SK-N-SH treated with all-trans-retinoic acid at 6 μM for 48 hours (cell line): ENCODE measurements around the gene CAPN8.

ENCODE experiments used
- ATAC-seq: fragments of 200-7000 bp; cut with Tn5 transposase; 3 replicates; pipeline ENCODE4 v1.9.1; 2020; ENCODE audit warnings: mild to moderate bottlenecking, moderate library complexity
- ARNTL ChIP-seq: fragments of 450-650 bp; formaldehyde crosslinking; IDR thresholded peaks from 2 replicates; pipeline ENCODE4 v1.5.0; 2020; ENCODE audit warnings: low read depth, mild to moderate bottlenecking, moderate library complexity, borderline replicate concordance
- BACH2 ChIP-seq: fragments of 250-450 bp; sonication (Bioruptor Pico); IDR thresholded peaks from 2 replicates; pipeline ENCODE4 v1.9.0; 2021; ENCODE audit warnings: mild to moderate bottlenecking, borderline replicate concordance
- CSDC2 ChIP-seq: fragments of 250-450 bp; sonication (Bioruptor Pico); IDR thresholded peaks from 2 replicates; pipeline ENCODE4 v1.5.0; 2020; ENCODE audit warnings: mild to moderate bottlenecking, moderate library complexity
- CSRNP3 ChIP-seq: fragments of 250-450 bp; sonication (Bioruptor Pico); IDR thresholded peaks from 2 replicates; pipeline ENCODE4 v1.5.1; 2021; ENCODE audit warnings: mild to moderate bottlenecking, moderate library complexity
- ESRRG ChIP-seq: fragments of 250-450 bp; sonication (Bioruptor Pico); IDR thresholded peaks from 2 replicates; pipeline ENCODE4 v1.6.1; 2021; ENCODE audit warnings: mild to moderate bottlenecking
- GLIS3 ChIP-seq: fragments of 250-450 bp; sonication (Bioruptor Pico); IDR thresholded peaks from 2 replicates; pipeline ENCODE4 v1.5.0; 2020; ENCODE audit warnings: mild to moderate bottlenecking, moderate library complexity
- ISL1 ChIP-seq: fragments of 250-450 bp; sonication (Bioruptor Pico); IDR thresholded peaks from 2 replicates; pipeline ENCODE4 v2.1.2; 2022; ENCODE audit warnings: mild to moderate bottlenecking, moderate library complexity
- OSR1 ChIP-seq: fragments of 250-450 bp; sonication (Bioruptor Pico); IDR thresholded peaks from 2 replicates; pipeline ENCODE4 v1.8.0; 2022; ENCODE audit warnings: moderate library complexity, mild to moderate bottlenecking, inconsistent platforms
- PPARA ChIP-seq: fragments of 250-450 bp; sonication (Bioruptor Pico); IDR thresholded peaks from 2 replicates; pipeline ENCODE4 v1.5.0; 2020; ENCODE audit warnings: mild to moderate bottlenecking, borderline replicate concordance
- RARB ChIP-seq: fragments of 250-450 bp; sonication (Bioruptor Pico); IDR thresholded peaks from 2 replicates; pipeline ENCODE4 v1.8.0; 2021; ENCODE audit warnings: mild to moderate bottlenecking, moderate library complexity
- SNAI2 ChIP-seq: fragments of 250-450 bp; sonication (Bioruptor Pico); IDR thresholded peaks from 2 replicates; pipeline ENCODE4 v1.5.0; 2020; ENCODE audit warnings: mild to moderate bottlenecking, moderate library complexity
- TCF4 ChIP-seq: fragments of 250-450 bp; sonication (Bioruptor Pico); IDR thresholded peaks from 2 replicates; pipeline ENCODE4 v1.8.0; 2021; ENCODE audit warnings: mild to moderate bottlenecking, moderate library complexity, borderline replicate concordance
- TOX ChIP-seq: fragments of 250-450 bp; sonication (Bioruptor Pico); IDR thresholded peaks from 2 replicates; pipeline ENCODE4 v1.8.0; 2021; ENCODE audit warnings: mild to moderate bottlenecking, moderate library complexity, borderline replicate concordance
- ZC3H10 ChIP-seq: fragments of 250-450 bp; sonication (Bioruptor Pico); IDR thresholded peaks from 2 replicates; pipeline ENCODE4 v1.5.1; 2021; ENCODE audit warnings: mild to moderate bottlenecking, moderate library complexity
- ZFP3 ChIP-seq: fragments of 250-450 bp; sonication (Bioruptor Pico); IDR thresholded peaks from 2 replicates; pipeline ENCODE4 v1.5.0; 2020; ENCODE audit warnings: mild to moderate bottlenecking, moderate library complexity
- ZFP30 ChIP-seq: fragments of 450-650 bp; formaldehyde crosslinking; IDR thresholded peaks from 2 replicates; pipeline ENCODE4 v1.5.0; 2022; ENCODE audit warnings: mild to moderate bottlenecking, moderate library complexity
- ZNF565 ChIP-seq: fragments of 450-650 bp; formaldehyde crosslinking; conservative IDR thresholded peaks from 2 replicates; pipeline ENCODE4 v1.5.0; 2020; ENCODE audit warnings: low read depth, mild to moderate bottlenecking, moderate library complexity
- ZNF70 ChIP-seq: fragments of 450-650 bp; formaldehyde crosslinking; IDR thresholded peaks from 2 replicates; pipeline ENCODE4 v1.5.0; 2020; ENCODE audit warnings: mild to moderate bottlenecking, moderate library complexity
- ZNF8 ChIP-seq: fragments of 450-650 bp; formaldehyde crosslinking; IDR thresholded peaks from 2 replicates; pipeline ENCODE4 v1.5.0; 2020; ENCODE audit warnings: mild to moderate bottlenecking, moderate library complexity
- TF ChIP-seq, protein P1 (sequence below): fragments of 250-450 bp; sonication (Bioruptor Pico); IDR thresholded peaks from 2 replicates; pipeline ENCODE4 v1.8.0; 2021; ENCODE audit warnings: low read depth, mild to moderate bottlenecking, moderate library complexity, borderline replicate concordance
- TF ChIP-seq, protein P2 (sequence below): fragments of 250-450 bp; sonication (Bioruptor Pico); IDR thresholded peaks from 2 replicates; pipeline ENCODE4 v1.8.0; 2020; ENCODE audit warnings: mild to moderate bottlenecking, moderate library complexity, borderline replicate concordance
- TF ChIP-seq, protein P3 (sequence below): fragments of 250-450 bp; sonication (Bioruptor Pico); IDR thresholded peaks from 2 replicates; pipeline ENCODE4 v1.5.1; 2020; ENCODE audit warnings: low read depth, mild to moderate bottlenecking, moderate library complexity

The CAPN8 gene

GRCh38 chr1:223667484-223668182, 2.1 kb upstream of the CAPN8 start:
- ATAC-seq, result no peak
- TF ChIP-seq BACH2 (CRISPR knock-in tag) (no peak), ARNTL (CRISPR knock-in tag) (no peak), CSDC2 (no peak), ZNF565 (CRISPR knock-in tag) (no peak), CSRNP3 (no peak), SNAI2 (CRISPR knock-in tag) (no peak), ZNF8 (CRISPR knock-in tag) (no peak)

GRCh38 chr1:223664106-223664505, 1.4 kb downstream of the CAPN8 start:
- no peak for ATAC-seq
- no peak for TF ChIP-seq TOX (CRISPR knock-in tag)
- TF ChIP-seq GLIS3 (CRISPR knock-in tag), result no peak
- no peak for TF ChIP-seq ZNF8 (CRISPR knock-in tag)
- TF ChIP-seq OSR1 (CRISPR knock-in tag), result no peak
- TF ChIP-seq ISL1 (CRISPR knock-in tag), result no peak
- TF ChIP-seq ZNF70 (CRISPR knock-in tag), result no peak
- TF ChIP-seq, all 23 proteins: peak for 0

DNA sequence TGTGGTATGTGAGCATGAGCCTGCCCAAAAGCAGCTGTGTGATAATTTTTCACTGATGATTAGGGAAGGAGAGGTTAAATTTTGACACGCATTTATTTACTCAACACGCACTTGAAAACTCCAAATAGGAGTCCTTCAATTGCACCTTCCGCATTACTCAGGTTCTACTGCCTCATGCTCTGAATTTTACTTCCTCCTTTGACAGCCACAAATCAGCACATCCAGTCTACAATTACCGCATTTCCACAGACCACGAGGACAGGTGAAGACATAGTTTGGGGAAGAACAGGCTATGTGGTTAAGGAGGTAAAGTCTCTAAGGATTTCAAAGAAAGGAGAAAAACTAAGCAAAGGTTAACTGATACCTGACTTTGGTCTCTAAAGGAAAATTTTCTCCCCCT, 2.6 kb downstream of the CAPN8 start:
- TF ChIP-seq ESRRG (CRISPR knock-in tag), result no peak
- TF ChIP-seq BACH2 (CRISPR knock-in tag), result no peak
- TF ChIP-seq RARB (CRISPR knock-in tag), result no peak
- TF ChIP-seq CSDC2, result no peak
- TF ChIP-seq, protein P1, sequence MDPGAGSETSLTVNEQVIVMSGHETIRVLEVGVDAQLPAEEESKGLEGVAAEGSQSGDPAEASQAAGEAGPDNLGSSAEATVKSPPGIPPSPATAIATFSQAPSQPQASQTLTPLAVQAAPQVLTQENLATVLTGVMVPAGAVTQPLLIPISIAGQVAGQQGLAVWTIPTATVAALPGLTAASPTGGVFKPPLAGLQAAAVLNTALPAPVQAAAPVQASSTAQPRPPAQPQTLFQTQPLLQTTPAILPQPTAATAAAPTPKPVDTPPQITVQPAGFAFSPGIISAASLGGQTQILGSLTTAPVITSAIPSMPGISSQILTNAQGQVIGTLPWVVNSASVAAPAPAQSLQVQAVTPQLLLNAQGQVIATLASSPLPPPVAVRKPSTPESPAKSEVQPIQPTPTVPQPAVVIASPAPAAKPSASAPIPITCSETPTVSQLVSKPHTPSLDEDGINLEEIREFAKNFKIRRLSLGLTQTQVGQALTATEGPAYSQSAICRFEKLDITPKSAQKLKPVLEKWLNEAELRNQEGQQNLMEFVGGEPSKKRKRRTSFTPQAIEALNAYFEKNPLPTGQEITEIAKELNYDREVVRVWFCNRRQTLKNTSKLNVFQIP, result no peak
- TF ChIP-seq, protein P2, sequence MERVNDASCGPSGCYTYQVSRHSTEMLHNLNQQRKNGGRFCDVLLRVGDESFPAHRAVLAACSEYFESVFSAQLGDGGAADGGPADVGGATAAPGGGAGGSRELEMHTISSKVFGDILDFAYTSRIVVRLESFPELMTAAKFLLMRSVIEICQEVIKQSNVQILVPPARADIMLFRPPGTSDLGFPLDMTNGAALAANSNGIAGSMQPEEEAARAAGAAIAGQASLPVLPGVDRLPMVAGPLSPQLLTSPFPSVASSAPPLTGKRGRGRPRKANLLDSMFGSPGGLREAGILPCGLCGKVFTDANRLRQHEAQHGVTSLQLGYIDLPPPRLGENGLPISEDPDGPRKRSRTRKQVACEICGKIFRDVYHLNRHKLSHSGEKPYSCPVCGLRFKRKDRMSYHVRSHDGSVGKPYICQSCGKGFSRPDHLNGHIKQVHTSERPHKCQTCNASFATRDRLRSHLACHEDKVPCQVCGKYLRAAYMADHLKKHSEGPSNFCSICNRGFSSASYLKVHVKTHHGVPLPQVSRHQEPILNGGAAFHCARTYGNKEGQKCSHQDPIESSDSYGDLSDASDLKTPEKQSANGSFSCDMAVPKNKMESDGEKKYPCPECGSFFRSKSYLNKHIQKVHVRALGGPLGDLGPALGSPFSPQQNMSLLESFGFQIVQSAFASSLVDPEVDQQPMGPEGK (CRISPR knock-in tag), result no peak
- no peak for TF ChIP-seq ZNF565 (CRISPR knock-in tag)
- ATAC-seq, result no peak

GRCh38 chr1:223659711-223660110, 5.8 kb downstream of the CAPN8 start:
- TF ChIP-seq ZFP3 (CRISPR knock-in tag) (no peak), ZNF8 (CRISPR knock-in tag) (no peak), GLIS3 (CRISPR knock-in tag) (no peak), SNAI2 (CRISPR knock-in tag) (no peak), ISL1 (CRISPR knock-in tag) (no peak), OSR1 (CRISPR knock-in tag) (no peak)
- TF ChIP-seq, protein P2 (CRISPR knock-in tag), result no peak
- no peak for ATAC-seq

- ATAC-seq, result no peak
- TF ChIP-seq ZC3H10 (CRISPR knock-in tag) (no peak), SNAI2 (CRISPR knock-in tag) (no peak), CSDC2 (no peak), ZFP30 (CRISPR knock-in tag) (no peak), ISL1 (CRISPR knock-in tag) (no peak), ESRRG (CRISPR knock-in tag) (no peak), PPARA (CRISPR knock-in tag) (no peak), ZNF70 (CRISPR knock-in tag) (no peak), TCF4 (CRISPR knock-in tag) (no peak), ZFP3 (CRISPR knock-in tag) (no peak)
- TF ChIP-seq, protein P3, sequence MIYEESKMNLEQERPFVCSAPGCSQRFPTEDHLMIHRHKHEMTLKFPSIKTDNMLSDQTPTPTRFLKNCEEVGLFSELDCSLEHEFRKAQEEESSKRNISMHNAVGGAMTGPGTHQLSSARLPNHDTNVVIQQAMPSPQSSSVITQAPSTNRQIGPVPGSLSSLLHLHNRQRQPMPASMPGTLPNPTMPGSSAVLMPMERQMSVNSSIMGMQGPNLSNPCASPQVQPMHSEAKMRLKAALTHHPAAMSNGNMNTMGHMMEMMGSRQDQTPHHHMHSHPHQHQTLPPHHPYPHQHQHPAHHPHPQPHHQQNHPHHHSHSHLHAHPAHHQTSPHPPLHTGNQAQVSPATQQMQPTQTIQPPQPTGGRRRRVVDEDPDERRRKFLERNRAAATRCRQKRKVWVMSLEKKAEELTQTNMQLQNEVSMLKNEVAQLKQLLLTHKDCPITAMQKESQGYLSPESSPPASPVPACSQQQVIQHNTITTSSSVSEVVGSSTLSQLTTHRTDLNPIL (CRISPR knock-in tag), result no peak
- TF ChIP-seq, protein P2 (CRISPR knock-in tag), result no peak
- TF ChIP-seq, protein P1, result no peak
Measured at GRCh38 chr1:223657978-223658377, 7.5 kb downstream of the CAPN8 start.
